Measurements from ENCODE around the gene KLHL33.
"Not testable (repeated sequence)": the region's sequence is repeated elsewhere in the genome, so short reads cannot be mapped to it uniquely, and the experiment has no call there.

KLHL33 gene

GRCh38 chr14:20452831-20453230, 16.9 kb upstream of the KLHL33 start:
- DNase-seq (ENCODE audit: low read depth in 3 of 3), result not testable (repeated sequence)

GRCh38 chr14:20446889-20447288, 10.9 kb upstream of the KLHL33 start:
- DNase-seq (ENCODE audit: low read depth in 3 of 3), result no peak

- DNase-seq (ENCODE audit: low read depth in 3 of 3), result not testable (repeated sequence)
These were observed 7.7 kb upstream of the KLHL33 start for GRCh38 chr14:20443650-20444049.

- DNase-seq (ENCODE audit: low read depth in 3 of 3), result no peak
These were observed 5.5 kb upstream of the KLHL33 start for GRCh38 chr14:20441461-20441860.

- no peak for DNase-seq (ENCODE audit: low read depth in 3 of 3)
These were observed 4.9 kb upstream of the KLHL33 start for GRCh38 chr14:20440882-20441281.

- DNase-seq (ENCODE audit: low read depth in 3 of 3), result no peak
These were observed 4.5 kb upstream of the KLHL33 start for GRCh38 chr14:20440465-20440864.

DNA sequence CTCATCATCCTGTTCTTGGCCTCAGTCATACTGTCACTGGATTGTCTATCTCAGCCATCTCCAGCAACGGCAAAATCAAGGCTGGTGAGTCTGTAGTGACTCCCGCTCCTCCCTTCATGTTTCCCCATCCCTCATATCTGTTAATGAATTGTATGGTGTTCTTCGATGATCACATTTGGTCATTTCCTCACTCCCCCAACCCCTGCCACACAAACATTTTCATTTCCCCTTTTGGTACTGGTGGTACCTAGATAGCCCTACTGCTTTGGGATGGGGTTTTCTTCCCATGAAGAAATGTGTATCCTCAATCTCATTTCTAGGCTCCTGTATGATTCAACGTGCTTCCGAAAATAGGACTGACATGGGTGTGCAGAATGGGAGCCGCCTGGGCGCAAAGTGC, 2.7 kb upstream of the KLHL33 start:
- no peak for DNase-seq (ENCODE audit: low read depth in 3 of 3)

- DNase-seq (ENCODE audit: low read depth in 3 of 3), result no peak
These were observed 393 bp upstream of the KLHL33 start for GRCh38 chr14:20436363-20436755.

- no peak for DNase-seq (ENCODE audit: low read depth in 3 of 3)
These were observed 1.0 kb downstream of the KLHL33 start for GRCh38 chr14:20434701-20435581.

GRCh38 chr14:20429801-20430669, 5.9 kb downstream of the KLHL33 start:
- DNase-seq (ENCODE audit: low read depth in 3 of 3), result no peak

GRCh38 chr14:20428802-20429201, 7.2 kb downstream of the KLHL33 start:
- DNase-seq (ENCODE audit: low read depth in 3 of 3), result no peak

GRCh38 chr14:20428010-20428365, 8.0 kb downstream of the KLHL33 start:
- no peak for DNase-seq (ENCODE audit: low read depth in 3 of 3)

GRCh38 chr14:20427231-20428009, 8.5 kb downstream of the KLHL33 start:
- no peak for DNase-seq (ENCODE audit: low read depth in 3 of 3)

DNA sequence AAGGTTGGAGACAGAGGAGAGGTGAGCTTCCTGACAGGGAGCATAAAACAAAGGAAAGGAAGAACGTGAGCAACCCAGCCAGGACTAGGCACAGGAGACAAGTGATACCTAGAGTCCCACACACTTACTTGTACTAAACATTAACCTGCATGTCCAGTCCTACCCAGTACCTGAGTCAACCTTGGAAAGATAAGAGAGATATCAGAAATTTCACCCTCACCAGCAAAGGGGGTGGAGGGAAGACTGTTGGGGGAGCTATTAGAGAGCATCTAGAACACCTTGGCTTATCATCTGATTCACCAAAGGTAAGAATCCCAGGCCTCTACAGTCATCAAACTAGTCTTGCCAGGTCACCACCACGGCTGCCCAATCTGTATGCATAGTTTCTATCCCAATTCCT, 11.1 kb downstream of the KLHL33 start:
- no peak for DNase-seq (ENCODE audit: low read depth in 3 of 3)

DNA sequence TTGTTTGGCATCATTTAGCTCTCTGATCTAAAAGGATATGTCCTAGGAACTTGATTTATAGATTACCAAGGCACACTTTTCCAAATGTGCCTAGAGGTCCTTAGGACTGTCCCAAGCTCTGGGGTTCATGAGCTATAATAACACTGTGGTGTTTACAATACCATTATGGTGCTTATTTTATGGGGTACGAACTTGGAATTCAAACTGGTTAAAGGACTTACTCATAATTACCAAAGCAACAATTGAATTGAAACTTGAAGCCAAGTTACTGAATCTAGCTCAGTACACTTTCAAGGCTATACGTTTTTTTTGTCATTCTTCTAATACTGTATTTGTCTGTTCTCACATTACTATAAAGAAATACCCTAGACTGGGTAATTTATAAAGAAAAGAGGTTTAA, 13.1 kb downstream of the KLHL33 start:
- DNase-seq (ENCODE audit: low read depth in 3 of 3), result no peak

- no peak for DNase-seq (ENCODE audit: low read depth in 3 of 3)
These were observed 14.7 kb downstream of the KLHL33 start for GRCh38 chr14:20421267-20421666.

- DNase-seq (ENCODE audit: low read depth in 3 of 3), result no peak
These were observed 16.5 kb downstream of the KLHL33 start for GRCh38 chr14:20419419-20419818.

GRCh38 chr14:20418501-20418909, 17.5 kb downstream of the KLHL33 start:
- no peak for DNase-seq (ENCODE audit: low read depth in 3 of 3)

- no peak for DNase-seq (ENCODE audit: low read depth in 3 of 3)
These were observed 18.4 kb downstream of the KLHL33 start for GRCh38 chr14:20417250-20418186.

GRCh38 chr14:20416223-20416622, 19.7 kb downstream of the KLHL33 start:
- DNase-seq (ENCODE audit: low read depth in 3 of 3), result no peak

DNA sequence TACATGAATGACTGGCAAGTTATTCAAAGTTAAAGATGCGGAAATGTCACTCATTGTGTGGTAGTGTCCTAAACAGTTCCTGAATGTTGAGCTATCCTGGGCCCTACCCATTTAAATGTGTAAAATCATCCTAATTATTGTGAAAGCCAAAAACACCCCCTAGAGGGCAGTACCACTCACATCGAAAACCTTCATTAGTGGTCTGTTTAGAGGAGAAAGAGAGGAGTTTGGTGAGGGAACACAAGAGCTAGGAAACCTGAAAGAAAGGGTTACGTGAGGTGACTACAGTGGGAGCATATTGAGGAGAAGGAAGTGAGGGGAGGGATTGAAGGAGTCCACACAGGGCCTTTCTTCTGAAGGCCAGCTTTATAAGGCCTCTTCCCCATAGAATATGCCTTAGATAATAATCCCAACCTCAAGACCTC, 20.2 kb downstream of the KLHL33 start:
- DNase-seq (ENCODE audit: low read depth in 3 of 3), result no peak
